Measurements from ENCODE around the gene TBXAS1.

TBXAS1 gene

GRCh38 chr7:140005754-140006503 is 176.9 kb downstream of the TBXAS1 start:
- DNase-seq = no peak

GRCh38 chr7:140006600-140006999 is 177.5 kb downstream of the TBXAS1 start:
- DNase-seq = no peak

- no peak for DNase-seq
These were observed 178.1 kb downstream of the TBXAS1 start for GRCh38 chr7:140007051-140007690.

GRCh38 chr7:140008755-140009610 is 179.9 kb downstream of the TBXAS1 start:
- no peak for DNase-seq

- no peak for DNase-seq
These were observed 180.7 kb downstream of the TBXAS1 start for GRCh38 chr7:140009735-140010134.

- no peak for DNase-seq
These were observed 181.3 kb downstream of the TBXAS1 start for GRCh38 chr7:140010194-140010895.

- no peak for DNase-seq
These were observed 184.6 kb downstream of the TBXAS1 start for GRCh38 chr7:140013676-140014075.

- no peak for DNase-seq
These were observed 185.1 kb downstream of the TBXAS1 start for GRCh38 chr7:140014123-140014522.

GRCh38 chr7:140015471-140015970 is 186.5 kb downstream of the TBXAS1 start:
- DNase-seq = no peak

GRCh38 chr7:140016540-140016939 is 187.5 kb downstream of the TBXAS1 start:
- no peak for DNase-seq

GRCh38 chr7:140017034-140017433 is 188.0 kb downstream of the TBXAS1 start:
- no peak for DNase-seq

- no peak for DNase-seq
These were observed 188.5 kb downstream of the TBXAS1 start for GRCh38 chr7:140017543-140017942.

GRCh38 chr7:140018125-140019043 is 189.3 kb downstream of the TBXAS1 start:
- no peak for DNase-seq

- no peak for DNase-seq
These were observed 190.1 kb downstream of the TBXAS1 start for GRCh38 chr7:140019172-140019571.

- no peak for DNase-seq
These were observed 190.5 kb downstream of the TBXAS1 start for GRCh38 chr7:140019606-140020005.

- DNase-seq = no peak
These were observed 192.5 kb downstream of the TBXAS1 start for GRCh38 chr7:140021603-140022002.

GRCh38 chr7:140022582-140023211 is 193.6 kb downstream of the TBXAS1 start:
- no peak for DNase-seq

- no peak for DNase-seq
These were observed 194.7 kb downstream of the TBXAS1 start for GRCh38 chr7:140023728-140024127.

- no peak for DNase-seq
These were observed 195.5 kb downstream of the TBXAS1 start for GRCh38 chr7:140024585-140024984.

GRCh38 chr7:140025241-140025640 is 196.2 kb downstream of the TBXAS1 start:
- DNase-seq = no peak

- no peak for DNase-seq
These were observed 196.9 kb downstream of the TBXAS1 start for GRCh38 chr7:140025814-140026433.
